Mesenteric fat pad (tissue), 1 donor: ENCODE data around the gene RANBP1. TPM values are rescaled to one million over a fixed set of nuclear protein-coding genes. Genes with fewer than 3 reads are reported as not detected.

Experiments
- DNase-seq: peaks from one replicate; pipeline ENCODE4 v3.0.0-alpha.2; 2020; ENCODE audit warnings: low spot score
- total RNA-seq: library from RNA; stranded (reverse); fragmentation: NEBNext Ultra II Directional; extraction: Animal tissue kit (Norgen Biotek cat#: 25700); gene quantifications from one replicate; pipeline ENCODE4 v1.2.1, GENCODE V29; 2021
- donor health status: DM: yes; HTN: yes; CAD: no.

Gene RANBP1
- total RNA-seq, 1 donor from 2014 or later: 75.9 TPM

- DNase-seq: no peak
Observed at GRCh38 chr22:20121856-20122415, 6.0 kb downstream of the RANBP1 start.

- DNase-seq: no peak
Observed at GRCh38 chr22:20123366-20124082, 7.6 kb downstream of the RANBP1 start.

GRCh38 chr22:20124083-20124787, 8.3 kb downstream of the RANBP1 start:
- no peak for DNase-seq

GRCh38 chr22:20125201-20126174, 9.6 kb downstream of the RANBP1 start:
- no peak for DNase-seq

- no peak for DNase-seq
Observed at GRCh38 chr22:20126284-20127029, 10.6 kb downstream of the RANBP1 start.

GRCh38 chr22:20127318-20127868, 11.5 kb downstream of the RANBP1 start:
- DNase-seq: no peak

- DNase-seq: no peak
Observed at GRCh38 chr22:20127869-20128618, 12.1 kb downstream of the RANBP1 start.

- no peak for DNase-seq
Observed at GRCh38 chr22:20128619-20128901, 12.7 kb downstream of the RANBP1 start.

GRCh38 chr22:20128902-20129746, 13.2 kb downstream of the RANBP1 start:
- DNase-seq: no peak

- no peak for DNase-seq
Observed at GRCh38 chr22:20129747-20130014, 13.8 kb downstream of the RANBP1 start.

- DNase-seq: no peak
Observed at GRCh38 chr22:20130319-20130718, 14.4 kb downstream of the RANBP1 start.

GRCh38 chr22:20130731-20131596, 15.1 kb downstream of the RANBP1 start:
- DNase-seq: peak; percentile 93

- no peak for DNase-seq
Observed at GRCh38 chr22:20131597-20131858, 15.6 kb downstream of the RANBP1 start, which contains the start of gene ZDHHC8. TSS of gene ZDHHC8 (plus strand) at chr22:20131804. CDS start at chr22:20131948, 144 bp downstream.

GRCh38 chr22:20131859-20132685, 16.2 kb downstream of the RANBP1 start:
- no peak for DNase-seq

- no peak for DNase-seq
Observed at GRCh38 chr22:20132686-20133246, 16.9 kb downstream of the RANBP1 start.

GRCh38 chr22:20133930-20134549, 18.1 kb downstream of the RANBP1 start:
- no peak for DNase-seq

GRCh38 chr22:20135265-20135664, 19.4 kb downstream of the RANBP1 start:
- no peak for DNase-seq
